ENCODE results near the gene MYMX.
A peak's percentile ranks its signal among the peaks of the same experiment; 100 is the strongest.
"Not testable (repeated sequence)": the region's sequence is repeated elsewhere in the genome, so short reads cannot be mapped to it uniquely, and the experiment has no call there.

MYMX gene

GRCh38 chr6:44216677-44217331, at the start of gene MYMX:
TSS of gene MYMX (plus strand) at chr6:44216926. CDS start at chr6:44217472, 546 bp downstream.
- peak; percentile 79 for DNase-seq

- no peak for DNase-seq
These were observed 49.2 kb upstream of the MYMX start for GRCh38 chr6:44167567-44167966.

GRCh38 chr6:44169154-44169553, 47.6 kb upstream of the MYMX start:
- DNase-seq = no peak

GRCh38 chr6:44169886-44170570, 46.7 kb upstream of the MYMX start:
- no peak for DNase-seq

GRCh38 chr6:44171899-44172546, 44.7 kb upstream of the MYMX start:
- no peak for DNase-seq

- peak; percentile 91 for DNase-seq
These were observed 43.8 kb upstream of the MYMX start for GRCh38 chr6:44172731-44173500.

- no peak for DNase-seq
These were observed 40.5 kb upstream of the MYMX start for GRCh38 chr6:44176130-44176761.

- DNase-seq = no peak
These were observed 39.8 kb upstream of the MYMX start for GRCh38 chr6:44176762-44177509.

- DNase-seq = no peak
These were observed 38.9 kb upstream of the MYMX start for GRCh38 chr6:44177691-44178423.

GRCh38 chr6:44178424-44179071, 38.2 kb upstream of the MYMX start:
- no peak for DNase-seq

- DNase-seq = no peak
These were observed 37.6 kb upstream of the MYMX start for GRCh38 chr6:44179072-44179536.

GRCh38 chr6:44179648-44180047, 37.1 kb upstream of the MYMX start:
- no peak for DNase-seq

GRCh38 chr6:44180406-44180805, 36.3 kb upstream of the MYMX start:
- DNase-seq = no peak

GRCh38 chr6:44180886-44181285, 35.8 kb upstream of the MYMX start:
- DNase-seq = no peak

- DNase-seq = not testable (repeated sequence)
These were observed 34.9 kb upstream of the MYMX start for GRCh38 chr6:44181784-44182183.

- DNase-seq = no peak
These were observed 33.8 kb upstream of the MYMX start for GRCh38 chr6:44182911-44183390.

GRCh38 chr6:44183783-44184182, 32.9 kb upstream of the MYMX start:
- no peak for DNase-seq

GRCh38 chr6:44185356-44185755, 31.4 kb upstream of the MYMX start:
- DNase-seq = not testable (repeated sequence)

GRCh38 chr6:44185953-44186634, 30.6 kb upstream of the MYMX start:
- DNase-seq = no peak

- no peak for DNase-seq
These were observed 30.1 kb upstream of the MYMX start for GRCh38 chr6:44186635-44187025.
